GM21447 (cell line): ENCODE results near the gene ATG10.
"Not testable (repeated sequence)": the region's sequence is repeated elsewhere in the genome, so short reads cannot be mapped to it uniquely, and the experiment has no call there.

Experiments used
- ATAC-seq: cut with Tn5 transposase; IDR thresholded peaks from one replicate; pipeline ENCODE4 v1.9.1; 2021; ENCODE audit not compliant: unreplicated experiment

The ATG10 gene

GRCh38 chr5:82115858-82116257, 144.0 kb downstream of the ATG10 start:
- no peak for ATAC-seq

GRCh38 chr5:82119889-82120288, 148.1 kb downstream of the ATG10 start:
- no peak for ATAC-seq

- ATAC-seq = no peak
Observed at GRCh38 chr5:82129723-82130285, 158.0 kb downstream of the ATG10 start.

GRCh38 chr5:82130602-82131001, 158.8 kb downstream of the ATG10 start:
- no peak for ATAC-seq

GRCh38 chr5:82137205-82137604, 165.4 kb downstream of the ATG10 start:
- no peak for ATAC-seq

- ATAC-seq = not testable (repeated sequence)
Observed at GRCh38 chr5:82139837-82140236, 168.0 kb downstream of the ATG10 start.

- ATAC-seq = no peak
Observed at GRCh38 chr5:82142217-82142841, 170.5 kb downstream of the ATG10 start.

GRCh38 chr5:82142928-82143577, 171.2 kb downstream of the ATG10 start:
- no peak for ATAC-seq

- ATAC-seq = no peak
Observed at GRCh38 chr5:82147860-82148573, 176.2 kb downstream of the ATG10 start.

- no peak for ATAC-seq
Observed at GRCh38 chr5:82149434-82149833, 177.6 kb downstream of the ATG10 start.

- no peak for ATAC-seq
Observed at GRCh38 chr5:82150559-82150958, 178.7 kb downstream of the ATG10 start.

GRCh38 chr5:82151204-82151603, 179.4 kb downstream of the ATG10 start:
- ATAC-seq = no peak

- ATAC-seq = no peak
Observed at GRCh38 chr5:82151662-82152061, 179.8 kb downstream of the ATG10 start.

- ATAC-seq = no peak
Observed at GRCh38 chr5:82152978-82153481, 181.2 kb downstream of the ATG10 start.

- no peak for ATAC-seq
Observed at GRCh38 chr5:82154776-82155175, 183.0 kb downstream of the ATG10 start.

GRCh38 chr5:82155305-82155704, 183.5 kb downstream of the ATG10 start:
- ATAC-seq = no peak

- ATAC-seq = no peak
Observed at GRCh38 chr5:82156874-82157273, 185.1 kb downstream of the ATG10 start.

- no peak for ATAC-seq
Observed at GRCh38 chr5:82158755-82159413, 187.1 kb downstream of the ATG10 start.

GRCh38 chr5:82160948-82161347, 189.1 kb downstream of the ATG10 start:
- no peak for ATAC-seq

- ATAC-seq = no peak
Observed at GRCh38 chr5:82162573-82162972, 190.8 kb downstream of the ATG10 start.
